Hepatocyte (in vitro differentiated cells): ENCODE results near the gene RMC1.

Experiments
- EZH2 ChIP-seq: fragments of 200-600 bp; sonication (generic); IDR thresholded peaks from 2 replicates; pipeline ENCODE4 v1.6.1; 2016; ENCODE audit warnings: antibody characterized with exemption, mild to moderate bottlenecking, borderline replicate concordance
- EZH2phosphoT487 ChIP-seq: fragments of 200-600 bp; sonication (generic); IDR thresholded peaks from one replicate; pipeline ENCODE4 v1.6.1; 2018; ENCODE audit warnings: antibody characterized with exemption, mild to moderate bottlenecking, low read depth, moderate library complexity; ENCODE audit not compliant: unreplicated experiment, severe bottlenecking
- TF ChIP-seq, protein P1 (sequence below): fragments of 200-600 bp; sonication (generic); IDR thresholded peaks from 2 replicates; pipeline ENCODE4 v1.5.1; 2016; ENCODE audit warnings: antibody characterized with exemption, mild to moderate bottlenecking; ENCODE audit not compliant: poor library complexity

DNA sequence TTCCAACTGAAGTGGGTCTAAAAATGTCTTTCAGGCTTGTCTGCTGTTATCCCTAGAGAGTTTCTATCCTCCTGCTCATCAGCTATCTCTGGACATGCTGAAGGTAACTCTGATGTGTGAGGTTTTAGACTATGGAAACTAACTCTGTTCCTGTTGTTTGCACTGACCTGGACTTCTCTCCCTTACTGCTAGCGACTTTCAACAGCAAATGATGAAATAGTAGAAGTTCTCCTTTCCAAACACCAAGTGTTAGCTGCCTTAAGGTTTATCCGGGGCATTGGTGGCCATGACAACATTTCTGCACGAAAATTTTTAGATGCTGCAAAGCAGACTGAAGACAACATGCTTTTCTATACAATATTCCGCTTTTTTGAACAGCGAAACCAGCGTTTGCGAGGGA lies 26.9 kb downstream of the RMC1 start:
- TF ChIP-seq, protein P1, sequence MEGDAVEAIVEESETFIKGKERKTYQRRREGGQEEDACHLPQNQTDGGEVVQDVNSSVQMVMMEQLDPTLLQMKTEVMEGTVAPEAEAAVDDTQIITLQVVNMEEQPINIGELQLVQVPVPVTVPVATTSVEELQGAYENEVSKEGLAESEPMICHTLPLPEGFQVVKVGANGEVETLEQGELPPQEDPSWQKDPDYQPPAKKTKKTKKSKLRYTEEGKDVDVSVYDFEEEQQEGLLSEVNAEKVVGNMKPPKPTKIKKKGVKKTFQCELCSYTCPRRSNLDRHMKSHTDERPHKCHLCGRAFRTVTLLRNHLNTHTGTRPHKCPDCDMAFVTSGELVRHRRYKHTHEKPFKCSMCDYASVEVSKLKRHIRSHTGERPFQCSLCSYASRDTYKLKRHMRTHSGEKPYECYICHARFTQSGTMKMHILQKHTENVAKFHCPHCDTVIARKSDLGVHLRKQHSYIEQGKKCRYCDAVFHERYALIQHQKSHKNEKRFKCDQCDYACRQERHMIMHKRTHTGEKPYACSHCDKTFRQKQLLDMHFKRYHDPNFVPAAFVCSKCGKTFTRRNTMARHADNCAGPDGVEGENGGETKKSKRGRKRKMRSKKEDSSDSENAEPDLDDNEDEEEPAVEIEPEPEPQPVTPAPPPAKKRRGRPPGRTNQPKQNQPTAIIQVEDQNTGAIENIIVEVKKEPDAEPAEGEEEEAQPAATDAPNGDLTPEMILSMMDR, result no peak
- TF ChIP-seq EZH2phosphoT487, result no peak
- TF ChIP-seq EZH2, result no peak
